Hair follicular keratinocyte (primary cell): ENCODE results near the gene ATF7IP2. TPM values are rescaled to one million over a fixed set of nuclear protein-coding genes. Genes with fewer than 3 reads are reported as not detected.

ENCODE experiments used
- total RNA-seq: library from RNA; depleted of rRNA; stranded (reverse); fragments of >200 nt; gene quantifications from 2 replicates; pipeline ENCODE4 v1.2.3, GENCODE V29; 2015

Gene ATF7IP2
- 3.1 and 5.9 TPM in 2 replicates for total RNA-seq

GRCh38 chr16:10385725-10386516, at the start of gene ATF7IP2:
ATF7IP2 (plus strand) TSS chr16:10386061; CDS start chr16:10430621, 44,560 bp downstream.

Other genes starting within 250 kb of the ATF7IP2 start
- gene GRIN2A, start 203.6 kb upstream of the ATF7IP2 start, total RNA-seq: not detected in 2 replicates
- gene EMP2, start 194.5 kb downstream of the ATF7IP2 start, total RNA-seq: 17.0 and 23.0 TPM in 2 replicates